Calu3 (cell line): ENCODE results near the gene CRYZL1. TPM values are rescaled to one million over a fixed set of nuclear protein-coding genes. Genes with fewer than 3 reads are reported as not detected.

ENCODE experiments used
- Bru-seq: library from RNA; stranded (reverse); fragments of 400-500 nt; gene quantifications from one replicate; lab custom pipeline; 2021; lab: Mats Ljungman, UMichigan
- BruChase-seq, 2 experiments: library from RNA; stranded (reverse); fragments of 400-500 nt; gene quantifications; one replicate each; lab custom pipeline; 2021; lab: Mats Ljungman, UMichigan
- BruUV-seq: library from RNA; stranded (reverse); fragments of 400-500 nt; replicated peaks from 2 replicates; lab custom pipeline; 2021; lab: Mats Ljungman, UMichigan
- CTCF ChIA-PET: fragments of 300-600 bp; sonication (Branson Sonifier 250); formaldehyde crosslinking; loops from one replicate; lab custom pipeline; 2022; ENCODE audit warnings: antibody characterized with exemption; lab: Charles Lee
- DNase-seq: peaks from one replicate; pipeline ENCODE4 v3.0.0; 2022
- H3K27ac Mint-ChIP-seq: one replicate; pipeline ENCODE4 v1.8.0; 2022; ENCODE audit warnings: mixed read lengths; ENCODE audit not compliant: unreplicated experiment
- H3K27me3 Mint-ChIP-seq: one replicate; pipeline ENCODE4 v1.8.0; 2022; ENCODE audit warnings: mixed read lengths; ENCODE audit not compliant: unreplicated experiment
- H3K36me3 Mint-ChIP-seq: one replicate; pipeline ENCODE4 v1.8.0; 2022; ENCODE audit warnings: mild to moderate bottlenecking, moderate library complexity, mixed read lengths; ENCODE audit not compliant: insufficient read depth, unreplicated experiment
- H3K4me1 Mint-ChIP-seq: one replicate; pipeline ENCODE4 v1.8.0; 2022; ENCODE audit warnings: mild to moderate bottlenecking, low read depth, mixed read lengths; ENCODE audit not compliant: unreplicated experiment
- H3K4me3 Mint-ChIP-seq: one replicate; pipeline ENCODE4 v1.8.0; 2022; ENCODE audit warnings: mild to moderate bottlenecking, low read depth, moderate library complexity, mixed read lengths; ENCODE audit not compliant: unreplicated experiment
- H3K9me3 Mint-ChIP-seq: one replicate; pipeline ENCODE4 v1.8.0; 2022; ENCODE audit warnings: low read depth, mixed read lengths; ENCODE audit not compliant: unreplicated experiment
- CTCF ChIP-seq: fragments of 200-600 bp; IDR thresholded peaks from one replicate; pipeline ENCODE4 v1.8.0; 2022; ENCODE audit warnings: antibody characterized with exemption; ENCODE audit not compliant: unreplicated experiment
- intact Hi-C: fragments of 100-400 bp; cut with micrococcal nuclease; formaldehyde crosslinking; loops from one replicate; pipeline ENCODE4 v1.10.0; 2022; ENCODE audit not compliant: unreplicated experiment
- long read RNA-seq: library from polyadenylated mRNA; stranded (forward); transcript quantifications from one replicate; pipeline ENCODE4 v2.0.0, GENCODE V29; 2022
- total RNA-seq: library from RNA; stranded (reverse); gene quantifications from 2 replicates; pipeline ENCODE4 v1.2.3, GENCODE V29; 2022

The CRYZL1 gene
- total RNA-seq (16.2 and 22.1 TPM in 2 replicates), Bru-seq, nascent RNA (percentile 67 among the genes with signal in this experiment), BruChase-seq, experiment 1, labeled RNA remaining after a 6-hour chase (percentile 88 among the genes with signal in this experiment), BruChase-seq, experiment 2, labeled RNA remaining after a 2-hour chase (percentile 80 among the genes with signal in this experiment)
- long read RNA-seq, transcript CRYZL1-204 (13 exons, 1,617 nt): major isoform, 13 of 35 reads
- long read RNA-seq, partial matches to known transcripts: 2 of 35 reads
- long read RNA-seq, other reads (novel, unspliced or antisense): 15 of 35 reads

- H3K27ac Mint-ChIP-seq: peak within 1 kb of the TSS; percentile 75
- no peak for TF ChIP-seq CTCF
- H3K36me3 Mint-ChIP-seq: peaks cover 28% of the 10 kb centered on the region
- CTCF ChIA-PET: no interaction called here
- intact Hi-C loops: loop anchor here (5.0 to 10.0 kb wide), 2 partner anchors 46 to 143 kb away; no protein-coding TSS in a partner anchor
- peak; percentile 98 for DNase-seq
- BruUV-seq: no TSS peak
- H3K4me1 Mint-ChIP-seq: no peaks in the 10 kb centered on the region
- peak within 1 kb of the TSS; percentile 77 for H3K4me3 Mint-ChIP-seq
- no peaks in the 10 kb centered on the region for H3K27me3 Mint-ChIP-seq
- no peaks in the 10 kb centered on the region for H3K9me3 Mint-ChIP-seq
These were observed at the start of gene CRYZL1 for GRCh38 chr21:33641352-33642026. CRYZL1 (minus strand) TSS chr21:33641741; CDS start chr21:33631551, 10,190 bp downstream.

DNA sequence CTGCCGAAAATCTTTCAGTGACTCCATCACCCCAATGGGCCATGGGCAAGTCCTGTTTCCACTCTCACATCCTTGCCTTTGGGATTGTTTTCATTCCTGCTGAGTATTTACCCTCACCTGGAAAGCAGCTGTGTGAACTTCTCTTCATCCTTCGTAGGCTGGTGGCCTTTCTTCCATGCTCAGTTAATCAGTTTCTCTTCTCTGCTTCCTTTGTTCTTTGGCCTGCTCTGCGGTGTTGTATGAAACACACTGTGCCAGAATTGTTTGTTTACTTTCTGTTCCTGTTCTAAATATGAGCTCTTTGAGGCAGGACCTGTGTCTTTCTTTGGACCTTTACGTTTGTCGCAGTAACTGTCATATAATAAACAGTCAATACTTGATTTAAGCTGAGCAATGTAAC lies 49.3 kb upstream of the CRYZL1 start:
- Mint-ChIP-seq H3K4me3 (no peak overlapping the region), H3K27me3 (no peaks in the 10 kb centered on the region), H3K4me1 (peaks cover 9% of the 10 kb centered on the region), H3K9me3 (no peaks in the 10 kb centered on the region), H3K27ac (no peak overlapping the region), H3K36me3 (no peaks in the 10 kb centered on the region)
- BruUV-seq: no TSS peak
- CTCF ChIA-PET: interaction anchor here (0.9 kb wide), 1 partner anchor 271 kb away, joined by 6 read pairs; no protein-coding TSS in a partner anchor
- no peak for TF ChIP-seq CTCF
- DNase-seq: no peak
- intact Hi-C loops: no loop called here

GRCh38 chr21:33688353-33688752 lies 46.8 kb upstream of the CRYZL1 start:
- DNase-seq: no peak
- no peak overlapping the region for H3K27ac Mint-ChIP-seq

More at GRCh38 chr21:33688353-33688752, 46.8 kb upstream of the CRYZL1 start:
- no peak for TF ChIP-seq CTCF
- no peak overlapping the region for H3K4me3 Mint-ChIP-seq
- H3K27me3 Mint-ChIP-seq: no peaks in the 10 kb centered on the region
- peaks cover under 1% of the 10 kb centered on the region for H3K36me3 Mint-ChIP-seq
- CTCF ChIA-PET: no interaction called here
- no peaks in the 10 kb centered on the region for H3K9me3 Mint-ChIP-seq
- no TSS peak for BruUV-seq
- H3K4me1 Mint-ChIP-seq: peaks cover 19% of the 10 kb centered on the region
- intact Hi-C loops: loop anchor here (5.0 kb wide), 1 partner anchor 46 kb away; the partner anchor contains the start of genes CRYZL1 and ITSN1
